ENCODE measurements around the gene TUBB3.
A peak's percentile ranks its signal among the peaks of the same experiment; 100 is the strongest.
"Not testable (repeated sequence)": the region's sequence is repeated elsewhere in the genome, so short reads cannot be mapped to it uniquely, and the experiment has no call there.

The TUBB3 gene

DNA sequence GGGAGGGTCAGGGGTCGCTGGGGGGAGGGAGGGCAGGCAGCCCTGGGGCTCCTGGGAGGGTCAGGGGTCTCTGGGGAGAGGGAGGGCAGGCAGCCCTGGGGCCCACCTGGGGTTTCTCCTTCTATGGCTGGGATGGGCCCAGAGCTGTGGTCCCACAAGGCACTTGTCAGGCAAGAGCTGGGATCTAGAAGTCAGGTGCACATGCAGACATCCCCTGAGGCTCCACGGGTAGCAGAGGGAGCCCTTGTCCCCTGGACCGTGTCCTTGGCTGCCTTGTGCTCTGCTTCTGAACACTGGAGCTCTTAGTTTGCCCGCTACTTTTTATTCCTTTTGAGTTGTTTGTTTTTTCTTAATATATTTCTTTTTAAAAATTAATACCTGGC is 1.8 kb downstream of the TUBB3 start:
- Histone ChIP-seq H3K9ac (ENCODE audit: low read depth in 1 of 2, low read length in 2 of 2) (no peak overlapping the region), H3K9me3 (ENCODE audit: control insufficient read depth in 2 of 2, low read length in 2 of 2) (no peaks in the 10 kb centered on the region), H3K36me3 (ENCODE audit: control insufficient read depth in 2 of 2, insufficient read depth in 2 of 2, low read length in 2 of 2) (no peaks in the 10 kb centered on the region), H3K4me3 (ENCODE audit: low read length in 2 of 2) (no peak overlapping the region), H3K27ac (ENCODE audit: low read depth in 2 of 2, low read length in 2 of 2) (no peak overlapping the region), H3K4me1 (ENCODE audit: control insufficient read depth in 2 of 2, insufficient read depth in 2 of 2, low read length in 2 of 2) (peaks cover 0 to 12% of the 10 kb centered on the region in 2 donors), H3K27me3 (ENCODE audit: control insufficient read depth in 2 of 2, insufficient read depth in 2 of 2, low read length in 2 of 2) (peaks cover 14 to 17% of the 10 kb centered on the region in 2 donors)

DNA sequence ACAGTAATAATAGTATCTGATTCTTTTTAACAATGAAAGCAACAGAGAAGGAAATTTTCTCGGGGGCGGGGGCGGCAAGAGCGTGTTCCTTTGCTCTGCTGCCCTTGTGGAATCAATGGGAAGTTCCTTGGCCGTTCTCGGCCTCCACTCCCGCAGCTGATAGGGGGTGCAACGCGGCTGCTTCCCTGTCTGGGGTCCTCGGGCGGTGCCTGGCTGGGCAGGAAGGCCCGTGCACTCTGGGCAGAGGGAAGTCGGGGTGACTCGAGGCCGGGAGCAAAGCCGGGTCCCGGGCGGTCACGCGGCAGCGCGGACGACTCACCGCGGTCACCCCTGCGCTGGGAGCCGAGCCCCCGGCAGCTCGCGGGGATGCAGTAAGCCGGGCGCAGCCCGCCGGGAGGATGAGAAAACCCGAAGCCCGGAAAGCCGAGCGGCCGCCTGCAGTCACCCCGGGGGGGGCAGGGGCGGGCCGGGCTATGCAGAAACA is 2.5 kb downstream of the TUBB3 start:
- H3K9ac ChIP-seq (ENCODE audit: low read depth in 1 of 2, low read length in 2 of 2): no peak overlapping the region
- H3K36me3 ChIP-seq (ENCODE audit: control insufficient read depth in 2 of 2, insufficient read depth in 2 of 2, low read length in 2 of 2): no peaks in the 10 kb centered on the region
- H3K4me3 ChIP-seq (ENCODE audit: low read length in 2 of 2): peak overlapping the region; percentile 7 to 58
- H3K9me3 ChIP-seq (ENCODE audit: control insufficient read depth in 2 of 2, low read length in 2 of 2): no peaks in the 10 kb centered on the region
- peaks cover 14 to 17% of the 10 kb centered on the region in 2 donors for H3K27me3 ChIP-seq (ENCODE audit: control insufficient read depth in 2 of 2, insufficient read depth in 2 of 2, low read length in 2 of 2)
- peaks cover 0 to 12% of the 10 kb centered on the region in 2 donors for H3K4me1 ChIP-seq (ENCODE audit: control insufficient read depth in 2 of 2, insufficient read depth in 2 of 2, low read length in 2 of 2)
- no peak overlapping the region for H3K27ac ChIP-seq (ENCODE audit: low read depth in 2 of 2, low read length in 2 of 2)

DNA sequence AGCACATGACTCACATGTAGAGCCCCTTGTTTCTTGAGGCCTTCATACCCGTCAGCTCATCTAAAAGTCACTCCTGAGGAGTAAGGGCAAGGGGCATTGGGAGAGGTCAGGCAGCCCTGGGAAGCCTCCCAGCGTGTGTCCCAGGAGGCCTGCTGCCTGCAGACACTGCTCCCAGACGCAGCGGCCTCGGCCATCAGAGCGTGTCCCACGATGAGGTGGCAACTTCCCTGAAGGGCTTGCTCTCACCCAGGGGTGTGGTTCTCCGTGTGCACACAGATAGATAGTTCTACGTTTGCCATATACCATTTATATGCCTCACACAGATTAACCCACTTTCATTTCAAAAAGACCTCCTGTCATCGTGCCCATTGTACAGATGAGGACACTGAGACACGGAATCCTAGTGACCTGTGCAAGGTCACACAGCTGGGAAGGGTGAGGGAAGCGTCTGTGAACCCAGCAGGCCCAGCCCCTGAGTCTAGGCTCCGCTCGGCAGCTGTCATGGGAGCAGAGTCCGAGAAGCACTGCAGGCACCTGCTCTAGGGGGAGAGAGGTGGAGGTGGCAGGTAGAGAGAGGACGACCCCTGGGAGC is 8.3 kb downstream of the TUBB3 start:
- Histone ChIP-seq H3K27me3 (ENCODE audit: control insufficient read depth in 2 of 2, insufficient read depth in 2 of 2, low read length in 2 of 2) (no peaks in the 10 kb centered on the region), H3K27ac (ENCODE audit: low read depth in 2 of 2, low read length in 2 of 2) (no peak overlapping the region), H3K9me3 (ENCODE audit: control insufficient read depth in 2 of 2, low read length in 2 of 2) (no peaks in the 10 kb centered on the region), H3K9ac (ENCODE audit: low read depth in 1 of 2, low read length in 2 of 2) (no peak overlapping the region), H3K36me3 (ENCODE audit: control insufficient read depth in 2 of 2, insufficient read depth in 2 of 2, low read length in 2 of 2) (no peaks in the 10 kb centered on the region), H3K4me3 (ENCODE audit: low read length in 2 of 2) (no peak overlapping the region), H3K4me1 (ENCODE audit: control insufficient read depth in 2 of 2, insufficient read depth in 2 of 2, low read length in 2 of 2) (no peaks in the 10 kb centered on the region)

DNA sequence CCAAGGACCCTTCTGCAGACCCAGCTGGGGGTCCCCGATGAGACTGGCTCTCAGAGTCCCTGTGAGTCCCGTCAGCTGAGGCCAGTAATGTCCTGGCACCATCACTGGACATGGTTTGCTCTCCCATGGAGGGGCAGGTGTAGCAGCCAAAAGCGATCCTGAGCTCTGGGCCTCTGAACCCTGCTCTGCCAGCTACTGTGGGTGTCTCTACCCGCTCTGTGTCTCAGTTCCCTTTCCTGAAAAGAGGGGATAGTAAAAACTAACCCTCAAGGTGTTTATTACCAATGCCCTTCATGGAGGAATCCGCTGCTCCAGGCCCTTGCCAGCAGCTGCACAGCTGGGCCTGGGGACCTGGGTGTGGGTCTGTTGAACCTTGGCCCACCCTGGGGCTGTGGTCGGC is 8.8 kb downstream of the TUBB3 start:
- Histone ChIP-seq H3K9ac (ENCODE audit: low read depth in 1 of 2, low read length in 2 of 2) (no peak overlapping the region), H3K4me1 (ENCODE audit: control insufficient read depth in 2 of 2, insufficient read depth in 2 of 2, low read length in 2 of 2) (no peaks in the 10 kb centered on the region), H3K4me3 (ENCODE audit: low read length in 2 of 2) (no peak overlapping the region), H3K27ac (ENCODE audit: low read depth in 2 of 2, low read length in 2 of 2) (no peak overlapping the region), H3K9me3 (ENCODE audit: control insufficient read depth in 2 of 2, low read length in 2 of 2) (no peaks in the 10 kb centered on the region), H3K27me3 (ENCODE audit: control insufficient read depth in 2 of 2, insufficient read depth in 2 of 2, low read length in 2 of 2) (no peaks in the 10 kb centered on the region), H3K36me3 (ENCODE audit: control insufficient read depth in 2 of 2, insufficient read depth in 2 of 2, low read length in 2 of 2) (no peaks in the 10 kb centered on the region)

DNA sequence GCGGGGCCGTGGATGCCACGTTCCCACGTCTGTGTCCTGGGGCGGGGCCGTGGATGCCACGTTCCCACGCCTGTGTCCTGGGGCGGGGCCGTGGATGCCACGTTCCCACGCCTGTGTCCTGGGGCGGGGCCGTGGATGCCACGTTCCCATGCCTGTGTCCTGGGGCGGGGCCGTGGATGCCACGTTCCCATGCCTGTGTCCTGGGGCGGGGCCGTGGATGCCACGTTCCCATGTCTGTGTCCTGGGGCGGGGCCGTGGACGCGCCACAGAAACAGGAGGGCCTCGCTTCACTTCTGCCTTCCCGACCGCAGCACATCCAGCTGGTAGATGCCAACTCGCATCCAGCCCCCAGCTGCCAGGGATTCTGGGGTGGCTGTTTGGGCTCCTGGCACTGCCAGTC is 10.9 kb downstream of the TUBB3 start:
- H3K9me3 ChIP-seq (ENCODE audit: control insufficient read depth in 2 of 2, low read length in 2 of 2); H3K4me1 ChIP-seq (ENCODE audit: control insufficient read depth in 2 of 2, insufficient read depth in 2 of 2, low read length in 2 of 2); H3K4me3 ChIP-seq (ENCODE audit: low read length in 2 of 2); H3K27ac ChIP-seq (ENCODE audit: low read depth in 2 of 2, low read length in 2 of 2); H3K9ac ChIP-seq (ENCODE audit: low read depth in 1 of 2, low read length in 2 of 2); H3K36me3 ChIP-seq (ENCODE audit: control insufficient read depth in 2 of 2, insufficient read depth in 2 of 2, low read length in 2 of 2); H3K27me3 ChIP-seq (ENCODE audit: control insufficient read depth in 2 of 2, insufficient read depth in 2 of 2, low read length in 2 of 2): not testable (repeated sequence)

DNA sequence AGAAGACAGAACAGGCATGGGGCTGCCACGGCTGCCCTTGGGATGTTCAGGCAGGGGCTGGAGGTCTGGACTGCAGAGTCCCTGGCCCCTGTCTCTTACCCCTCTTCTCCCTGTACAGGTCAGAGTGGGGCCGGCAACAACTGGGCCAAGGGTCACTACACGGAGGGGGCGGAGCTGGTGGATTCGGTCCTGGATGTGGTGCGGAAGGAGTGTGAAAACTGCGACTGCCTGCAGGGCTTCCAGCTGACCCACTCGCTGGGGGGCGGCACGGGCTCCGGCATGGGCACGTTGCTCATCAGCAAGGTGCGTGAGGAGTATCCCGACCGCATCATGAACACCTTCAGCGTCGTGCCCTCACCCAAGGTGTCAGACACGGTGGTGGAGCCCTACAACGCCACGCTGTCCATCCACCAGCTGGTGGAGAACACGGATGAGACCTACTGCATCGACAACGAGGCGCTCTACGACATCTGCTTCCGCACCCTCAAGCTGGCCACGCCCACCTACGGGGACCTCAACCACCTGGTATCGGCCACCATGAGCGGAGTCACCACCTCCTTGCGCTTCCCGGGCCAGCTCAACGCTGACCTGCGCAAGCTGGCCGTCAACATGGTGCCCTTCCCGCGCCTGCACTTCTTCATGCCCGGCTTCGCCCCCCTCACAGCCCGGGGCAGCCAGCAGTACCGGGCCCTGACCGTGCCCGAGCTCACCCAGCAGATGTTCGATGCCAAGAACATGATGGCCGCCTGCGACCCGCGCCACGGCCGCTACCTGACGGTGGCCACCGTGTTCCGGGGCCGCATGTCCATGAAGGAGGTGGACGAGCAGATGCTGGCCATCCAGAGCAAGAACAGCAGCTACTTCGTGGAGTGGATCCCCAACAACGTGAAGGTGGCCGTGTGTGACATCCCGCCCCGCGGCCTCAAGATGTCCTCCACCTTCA is 11.7 kb downstream of the TUBB3 start:
- Histone ChIP-seq H3K27ac (ENCODE audit: low read depth in 2 of 2, low read length in 2 of 2) (no peak overlapping the region), H3K27me3 (ENCODE audit: control insufficient read depth in 2 of 2, insufficient read depth in 2 of 2, low read length in 2 of 2) (peaks cover 0 to 5% of the 10 kb centered on the region in 2 donors), H3K9ac (ENCODE audit: low read depth in 1 of 2, low read length in 2 of 2) (no peak overlapping the region), H3K4me3 (ENCODE audit: low read length in 2 of 2) (no peak overlapping the region), H3K36me3 (ENCODE audit: control insufficient read depth in 2 of 2, insufficient read depth in 2 of 2, low read length in 2 of 2) (no peaks in the 10 kb centered on the region), H3K9me3 (ENCODE audit: control insufficient read depth in 2 of 2, low read length in 2 of 2) (no peaks in the 10 kb centered on the region), H3K4me1 (ENCODE audit: control insufficient read depth in 2 of 2, insufficient read depth in 2 of 2, low read length in 2 of 2) (no peaks in the 10 kb centered on the region)

DNA sequence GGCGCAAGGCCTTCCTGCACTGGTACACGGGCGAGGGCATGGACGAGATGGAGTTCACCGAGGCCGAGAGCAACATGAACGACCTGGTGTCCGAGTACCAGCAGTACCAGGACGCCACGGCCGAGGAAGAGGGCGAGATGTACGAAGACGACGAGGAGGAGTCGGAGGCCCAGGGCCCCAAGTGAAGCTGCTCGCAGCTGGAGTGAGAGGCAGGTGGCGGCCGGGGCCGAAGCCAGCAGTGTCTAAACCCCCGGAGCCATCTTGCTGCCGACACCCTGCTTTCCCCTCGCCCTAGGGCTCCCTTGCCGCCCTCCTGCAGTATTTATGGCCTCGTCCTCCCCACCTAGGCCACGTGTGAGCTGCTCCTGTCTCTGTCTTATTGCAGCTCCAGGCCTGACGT is 12.5 kb downstream of the TUBB3 start:
- not testable (repeated sequence) for H3K27ac ChIP-seq (ENCODE audit: low read depth in 2 of 2, low read length in 2 of 2); H3K27me3 ChIP-seq (ENCODE audit: control insufficient read depth in 2 of 2, insufficient read depth in 2 of 2, low read length in 2 of 2); H3K4me3 ChIP-seq (ENCODE audit: low read length in 2 of 2); H3K4me1 ChIP-seq (ENCODE audit: control insufficient read depth in 2 of 2, insufficient read depth in 2 of 2, low read length in 2 of 2); H3K9me3 ChIP-seq (ENCODE audit: control insufficient read depth in 2 of 2, low read length in 2 of 2); H3K9ac ChIP-seq (ENCODE audit: low read depth in 1 of 2, low read length in 2 of 2); H3K36me3 ChIP-seq (ENCODE audit: control insufficient read depth in 2 of 2, insufficient read depth in 2 of 2, low read length in 2 of 2)

DNA sequence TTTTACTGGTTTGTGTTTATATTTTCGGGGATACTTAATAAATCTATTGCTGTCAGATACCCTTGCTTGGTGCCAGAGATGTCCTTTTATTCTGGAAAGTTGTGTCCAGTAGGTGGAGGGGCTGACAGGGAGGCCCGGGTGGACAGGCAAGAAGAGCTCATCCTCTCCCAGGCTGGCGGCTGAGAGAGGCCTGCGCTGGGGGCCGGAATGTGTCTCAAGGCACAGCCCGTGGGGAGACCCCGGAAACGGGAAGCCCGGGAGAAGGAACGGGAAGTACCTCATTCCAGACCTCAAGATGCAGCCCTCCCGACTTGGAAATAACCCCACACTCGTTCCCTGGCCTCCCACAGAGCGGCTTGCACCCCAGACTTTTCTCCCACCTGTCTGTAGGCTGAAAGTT is 12.9 kb downstream of the TUBB3 start:
- Histone ChIP-seq H3K4me1 (ENCODE audit: control insufficient read depth in 2 of 2, insufficient read depth in 2 of 2, low read length in 2 of 2) (no peaks in the 10 kb centered on the region), H3K27ac (ENCODE audit: low read depth in 2 of 2, low read length in 2 of 2) (no peak overlapping the region), H3K27me3 (ENCODE audit: control insufficient read depth in 2 of 2, insufficient read depth in 2 of 2, low read length in 2 of 2) (peaks cover 0 to 5% of the 10 kb centered on the region in 2 donors), H3K4me3 (ENCODE audit: low read length in 2 of 2) (no peak overlapping the region), H3K9ac (ENCODE audit: low read depth in 1 of 2, low read length in 2 of 2) (no peak overlapping the region), H3K36me3 (ENCODE audit: control insufficient read depth in 2 of 2, insufficient read depth in 2 of 2, low read length in 2 of 2) (no peaks in the 10 kb centered on the region), H3K9me3 (ENCODE audit: control insufficient read depth in 2 of 2, low read length in 2 of 2) (no peaks in the 10 kb centered on the region)

DNA sequence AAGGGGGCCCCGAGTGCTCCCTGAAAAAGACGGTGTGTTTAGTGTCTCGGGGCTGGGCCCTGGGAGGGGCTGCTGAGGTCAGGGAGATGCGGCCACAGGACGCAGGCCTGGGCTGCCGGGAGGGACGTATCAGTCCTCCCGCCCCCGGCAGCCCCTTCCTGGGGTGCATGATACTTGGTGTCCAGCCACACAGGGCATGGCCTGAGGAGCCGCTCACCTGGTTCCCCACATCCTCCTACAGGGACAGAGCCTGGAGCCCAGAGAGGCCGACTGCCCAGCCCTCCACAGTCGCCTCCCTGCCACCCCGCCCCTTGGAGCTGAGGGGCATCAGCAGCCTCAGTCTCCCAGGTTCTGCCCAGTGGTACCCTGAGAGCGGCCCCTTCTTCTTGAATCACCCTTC is 13.4 kb downstream of the TUBB3 start:
- H3K9ac ChIP-seq (ENCODE audit: low read depth in 1 of 2, low read length in 2 of 2): no peak overlapping the region
- H3K36me3 ChIP-seq (ENCODE audit: control insufficient read depth in 2 of 2, insufficient read depth in 2 of 2, low read length in 2 of 2): no peaks in the 10 kb centered on the region
- no peaks in the 10 kb centered on the region for H3K9me3 ChIP-seq (ENCODE audit: control insufficient read depth in 2 of 2, low read length in 2 of 2)
- no peak overlapping the region for H3K27ac ChIP-seq (ENCODE audit: low read depth in 2 of 2, low read length in 2 of 2)
- no peak overlapping the region for H3K4me3 ChIP-seq (ENCODE audit: low read length in 2 of 2)
- peaks cover 0 to 5% of the 10 kb centered on the region in 2 donors for H3K27me3 ChIP-seq (ENCODE audit: control insufficient read depth in 2 of 2, insufficient read depth in 2 of 2, low read length in 2 of 2)
- no peaks in the 10 kb centered on the region for H3K4me1 ChIP-seq (ENCODE audit: control insufficient read depth in 2 of 2, insufficient read depth in 2 of 2, low read length in 2 of 2)

DNA sequence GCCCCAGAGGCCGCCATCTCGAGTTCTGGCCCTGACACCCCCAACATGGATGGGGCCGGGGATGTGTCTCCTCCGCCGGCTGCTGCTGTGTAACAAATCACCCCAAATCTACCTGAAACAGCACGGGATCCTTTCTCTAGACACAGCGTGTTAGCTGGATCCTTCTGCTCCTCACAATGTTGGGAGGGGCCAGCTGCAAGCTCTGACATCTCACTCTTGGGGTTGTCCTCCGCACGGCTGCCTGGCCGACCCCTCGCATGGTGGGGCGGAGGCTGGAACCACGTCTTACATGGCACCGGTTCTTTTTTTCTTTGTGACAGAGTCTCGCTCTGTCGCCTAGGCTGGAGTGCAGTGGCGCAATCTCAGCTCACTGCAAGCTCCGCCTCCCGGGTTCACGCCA is 13.8 kb downstream of the TUBB3 start:
- H3K4me1 ChIP-seq (ENCODE audit: control insufficient read depth in 2 of 2, insufficient read depth in 2 of 2, low read length in 2 of 2): no peaks in the 10 kb centered on the region
- H3K36me3 ChIP-seq (ENCODE audit: control insufficient read depth in 2 of 2, insufficient read depth in 2 of 2, low read length in 2 of 2): no peaks in the 10 kb centered on the region

More for the DNA sequence above, 13.8 kb downstream of the TUBB3 start:
- no peak overlapping the region for H3K4me3 ChIP-seq (ENCODE audit: low read length in 2 of 2)
- H3K9me3 ChIP-seq (ENCODE audit: control insufficient read depth in 2 of 2, low read length in 2 of 2): no peaks in the 10 kb centered on the region
- H3K27me3 ChIP-seq (ENCODE audit: control insufficient read depth in 2 of 2, insufficient read depth in 2 of 2, low read length in 2 of 2): peaks cover 0 to 5% of the 10 kb centered on the region in 2 donors
- H3K9ac ChIP-seq (ENCODE audit: low read depth in 1 of 2, low read length in 2 of 2): no peak overlapping the region
- H3K27ac ChIP-seq (ENCODE audit: low read depth in 2 of 2, low read length in 2 of 2): no peak overlapping the region

Data from mucosa of rectum (tissue), 2 donors.